GM10847 (cell line): ENCODE results near the gene ATP2A2.

Source experiments
- POLR2A ChIP-seq: IDR thresholded peaks from 2 replicates; pipeline ENCODE4 v1.6.1; 2011; ENCODE audit not compliant: insufficient read length; ENCODE audit errors: extremely low read depth

ATP2A2 gene

GRCh38 chr12:110280779-110281548 lies at the start of gene ATP2A2:
ATP2A2 (plus strand) TSS chr12:110281247; CDS start chr12:110281790, 543 bp downstream.
- peak; percentile 95 for TF ChIP-seq POLR2A

DNA sequence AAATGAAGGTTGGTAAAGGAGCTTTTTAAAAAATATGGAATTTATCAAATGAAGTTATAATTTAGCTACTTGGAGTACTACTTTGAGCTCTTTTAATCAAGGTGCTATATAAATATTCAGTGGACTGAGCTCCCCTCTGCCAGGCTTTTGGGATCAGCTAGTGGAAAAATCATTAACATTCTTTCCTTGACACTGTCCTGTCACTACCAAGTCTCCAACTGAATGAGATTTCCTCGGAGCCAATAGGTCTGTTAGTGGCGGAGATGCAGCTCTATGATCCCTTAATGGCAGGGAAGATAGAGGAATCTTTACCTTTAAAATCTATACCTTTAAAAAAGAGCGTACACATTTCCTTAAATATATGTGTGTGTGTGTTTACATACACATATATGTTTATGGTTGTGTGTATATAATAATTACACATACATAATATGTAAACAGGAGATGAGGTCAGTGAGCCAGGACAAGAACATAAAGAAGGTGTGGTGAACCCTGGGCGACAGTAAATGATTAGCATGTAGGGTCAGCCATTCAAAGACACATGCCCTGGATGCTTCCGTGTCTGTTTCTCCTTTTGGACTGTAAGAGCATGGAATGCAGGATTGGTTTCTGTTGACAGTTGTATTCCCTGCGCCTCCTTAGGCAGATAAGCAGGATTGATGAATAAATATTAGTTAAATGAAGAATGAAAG lies 47.7 kb upstream of the ATP2A2 start:
- TF ChIP-seq POLR2A, result no peak

- no peak for TF ChIP-seq POLR2A
These were observed 46.7 kb upstream of the ATP2A2 start for GRCh38 chr12:110234331-110234751.

DNA sequence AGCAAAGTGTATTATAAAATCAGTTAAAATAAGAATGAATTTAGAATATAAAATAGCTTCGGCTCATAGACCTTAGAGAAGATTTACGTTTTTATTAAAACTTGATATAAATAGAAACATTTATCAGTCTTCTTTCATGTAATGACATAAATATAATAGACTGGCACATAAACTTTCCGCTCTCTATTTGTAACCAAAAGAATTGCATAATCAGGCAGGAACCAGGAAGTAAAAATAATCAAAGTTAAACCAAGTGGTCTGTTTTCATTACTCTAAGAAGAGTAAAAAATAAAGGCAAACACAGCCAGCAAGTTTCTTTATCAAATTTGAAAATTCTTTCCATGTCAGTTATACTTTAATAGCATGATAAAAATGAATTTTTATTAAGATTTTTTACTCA lies 46.3 kb upstream of the ATP2A2 start:
- no peak for TF ChIP-seq POLR2A

GRCh38 chr12:110235383-110235782 lies 45.7 kb upstream of the ATP2A2 start:
- no peak for TF ChIP-seq POLR2A

DNA sequence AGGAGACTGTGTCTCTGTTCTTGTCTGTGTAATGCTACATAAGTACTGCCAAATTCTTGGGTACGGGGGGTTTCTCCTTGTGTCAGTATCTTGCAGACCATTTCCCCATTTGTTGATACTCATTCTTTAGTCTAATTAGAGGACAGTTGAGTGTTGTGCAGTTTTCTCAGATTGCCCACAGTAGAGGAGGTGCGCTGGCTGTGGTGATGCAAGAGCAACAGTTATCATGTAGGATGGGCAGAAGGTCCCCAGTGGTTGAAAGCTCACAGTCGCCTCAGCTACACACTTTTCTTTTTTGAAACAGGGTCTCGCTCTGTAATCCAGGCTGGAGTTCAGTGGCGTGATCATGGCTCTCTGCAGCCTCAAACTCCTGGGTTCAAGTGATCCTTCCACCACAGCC lies 37.8 kb upstream of the ATP2A2 start:
- no peak for TF ChIP-seq POLR2A

GRCh38 chr12:110244372-110244771 lies 36.7 kb upstream of the ATP2A2 start:
- no peak for TF ChIP-seq POLR2A

DNA sequence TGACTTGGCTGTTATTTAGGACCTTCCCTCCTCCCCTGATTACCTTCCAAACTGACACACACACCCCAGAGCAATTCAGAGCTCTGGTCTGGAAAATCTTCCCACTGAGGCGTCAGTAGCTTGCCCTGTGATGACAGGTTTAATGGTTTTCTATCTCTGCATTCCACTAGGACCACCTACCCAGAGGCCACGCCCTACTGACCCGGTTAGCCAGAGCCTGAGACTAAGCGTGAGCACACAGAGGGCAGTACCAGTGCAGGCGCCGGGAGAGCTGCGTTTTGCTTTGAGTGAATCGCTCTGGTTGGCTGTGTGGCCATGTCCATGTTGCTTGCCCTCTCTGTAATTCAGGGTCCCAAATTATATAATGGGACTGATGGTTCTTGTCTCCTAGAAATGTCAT lies 36.2 kb upstream of the ATP2A2 start:
- TF ChIP-seq POLR2A, result no peak

GRCh38 chr12:110245369-110245772 lies 35.7 kb upstream of the ATP2A2 start:
- TF ChIP-seq POLR2A, result no peak

GRCh38 chr12:110246636-110247339 lies 34.3 kb upstream of the ATP2A2 start:
- no peak for TF ChIP-seq POLR2A

DNA sequence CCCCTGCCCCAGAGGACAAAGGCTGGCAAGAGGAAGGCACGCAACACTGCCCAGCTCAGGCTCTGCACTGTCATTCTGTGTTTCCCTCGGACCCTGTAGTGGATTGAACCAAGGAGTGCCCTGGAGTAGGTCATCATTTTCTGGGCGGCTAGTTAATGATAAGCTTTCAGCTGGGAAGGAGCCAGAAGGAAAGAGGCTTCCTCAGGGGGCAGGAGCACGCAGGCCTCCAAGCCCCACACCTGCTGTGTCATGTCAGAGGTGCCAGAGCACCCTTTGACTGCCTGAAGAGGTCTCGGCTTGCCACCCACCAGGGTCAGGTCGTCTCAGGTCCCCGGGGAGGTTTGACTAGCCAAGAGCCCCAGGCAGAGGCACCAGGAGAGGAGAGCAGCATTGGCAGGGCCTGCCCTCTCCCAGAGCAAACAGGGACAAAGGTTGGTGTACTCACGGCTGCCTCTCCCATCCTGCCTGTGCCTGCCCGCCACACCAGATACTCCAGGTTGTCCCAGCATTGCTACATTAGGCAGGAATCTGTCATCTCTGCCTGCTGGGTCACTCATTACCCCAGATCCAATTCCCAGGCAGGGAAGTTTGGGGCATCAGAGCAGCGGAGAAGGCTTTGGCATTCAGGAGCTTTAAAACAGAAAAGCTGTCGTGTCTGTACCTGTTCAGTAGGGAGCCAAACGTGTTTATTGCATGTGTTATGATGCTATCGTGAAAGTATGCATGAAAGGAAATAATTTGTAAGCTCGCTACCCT lies 33.5 kb upstream of the ATP2A2 start:
- TF ChIP-seq POLR2A, result no peak

DNA sequence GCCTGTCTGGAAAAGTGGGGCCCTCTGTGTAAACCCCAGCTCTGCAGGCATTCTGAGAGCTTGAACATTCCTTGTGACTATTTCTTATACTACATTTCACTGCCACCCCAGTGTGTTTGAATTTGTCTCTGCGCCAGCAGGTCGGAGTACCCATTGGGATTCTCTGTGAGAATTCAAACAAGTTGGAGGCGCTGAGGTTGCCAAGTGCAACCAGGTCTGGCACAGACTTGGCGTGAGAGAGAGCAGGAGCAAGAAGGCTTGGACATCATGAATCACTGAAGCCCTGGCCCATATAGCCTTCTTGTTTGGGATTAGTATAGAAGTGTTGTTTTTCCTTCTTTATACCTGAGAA lies 33.0 kb upstream of the ATP2A2 start:
- no peak for TF ChIP-seq POLR2A

DNA sequence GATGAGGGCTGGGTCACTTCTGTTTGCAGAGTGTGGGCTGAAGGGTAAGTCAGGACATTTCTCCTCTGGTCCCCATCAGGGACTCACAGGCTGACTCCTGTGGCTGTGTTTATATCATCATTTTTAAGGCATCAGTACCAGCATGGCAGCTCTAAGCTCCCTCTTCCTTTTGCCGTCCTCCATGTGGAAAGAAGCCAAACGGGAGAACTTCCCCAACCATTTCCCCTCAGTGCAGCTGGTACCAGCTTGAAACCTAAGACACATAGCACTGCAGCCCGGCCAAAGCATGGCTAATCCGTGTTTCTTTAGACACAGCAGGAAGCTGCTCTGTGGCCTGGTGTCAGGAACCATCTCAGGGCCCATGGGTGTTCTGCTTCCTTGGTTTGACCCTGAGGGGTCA lies 31.9 kb upstream of the ATP2A2 start:
- TF ChIP-seq POLR2A, result no peak

GRCh38 chr12:110249716-110250225 lies 31.3 kb upstream of the ATP2A2 start:
- TF ChIP-seq POLR2A, result no peak

DNA sequence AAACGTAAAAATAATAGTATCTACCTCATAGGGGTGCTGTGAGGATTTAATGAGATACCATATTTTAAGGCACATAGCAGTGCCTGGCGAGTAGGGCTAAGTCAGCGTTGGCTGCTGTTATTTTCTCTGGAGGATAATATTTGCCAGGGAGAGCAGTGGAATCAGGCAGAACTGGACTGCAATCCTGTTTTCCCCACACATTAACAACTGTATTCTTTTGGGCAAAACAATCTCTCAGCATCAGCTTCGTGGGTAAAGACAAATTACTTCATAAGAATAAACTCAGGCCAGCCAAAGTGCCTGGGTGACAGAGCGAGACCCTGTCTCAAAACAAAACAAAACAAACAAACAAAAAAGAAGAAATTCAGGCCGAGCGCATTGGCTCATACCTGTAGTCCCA lies 29.7 kb upstream of the ATP2A2 start:
- no peak for TF ChIP-seq POLR2A
